ENCODE results near the gene DKK3. TPM values are rescaled to one million over a fixed set of nuclear protein-coding genes. Genes with fewer than 3 reads are reported as not detected.

The DKK3 gene
- total RNA-seq (ENCODE audit: low replicate concordance): 94.3 and 334 TPM in 2 replicates

DNA sequence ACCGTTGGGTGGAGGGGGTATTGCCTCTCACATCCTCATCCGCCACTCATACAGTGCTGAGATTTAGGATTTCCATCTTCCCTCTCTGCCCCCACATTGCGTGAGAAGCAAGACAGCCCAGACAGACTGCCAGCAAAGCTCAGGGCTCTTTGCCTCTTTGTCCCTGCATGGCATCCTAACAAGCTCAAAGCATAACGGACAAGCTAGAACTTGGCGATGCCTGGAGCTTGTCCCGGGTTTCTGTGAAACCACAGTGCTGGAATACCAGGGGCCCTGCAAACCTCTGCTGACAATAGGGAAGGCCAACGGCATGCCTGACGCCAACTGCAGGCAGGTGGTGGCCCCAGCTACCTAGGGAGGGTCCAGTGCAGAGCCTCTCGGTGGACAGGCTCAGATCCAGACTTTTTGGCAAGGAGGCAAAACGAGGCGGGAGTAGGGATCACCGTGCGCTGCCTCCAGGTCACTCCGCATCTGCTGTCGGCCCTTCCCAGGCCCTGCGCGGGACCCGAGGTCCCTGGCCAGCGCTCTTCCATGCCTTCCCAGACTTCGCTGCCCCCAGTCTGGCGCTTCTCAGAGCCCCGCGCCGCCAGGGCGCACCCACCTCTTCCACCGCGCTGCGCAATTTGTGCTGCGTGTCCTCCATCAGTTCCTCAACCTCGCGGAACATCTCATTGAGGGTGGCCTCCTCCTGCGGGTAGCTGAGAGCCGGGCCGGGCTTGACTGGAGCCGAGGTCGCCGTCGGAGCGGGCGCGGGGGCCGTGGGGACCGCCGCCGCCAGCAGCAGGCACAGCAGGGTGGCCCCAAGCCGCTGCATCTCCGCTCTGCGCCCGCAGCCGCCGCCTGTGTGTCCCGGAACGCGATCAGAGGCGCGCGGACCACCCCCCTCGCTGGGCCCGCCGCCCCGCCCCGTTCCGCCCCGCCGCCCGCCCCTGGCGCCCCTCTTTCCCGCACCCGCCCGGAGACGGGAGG lies at the start of gene DKK3:
Gene DKK3 (minus strand): TSS at position 858 of the 969 bp plus-strand sequence. CDS start 44 bp downstream, at position 814.
- TF ChIP-seq CTCF (IDR thresholded peaks at IDR 0.05; ENCODE audit: insufficient read depth, low read length): no peak
- no peak for DNase-seq (ENCODE audit: low read depth)
- peak within 1 kb of the TSS; percentile 79 for H3K4me3 ChIP-seq (ENCODE audit: low read depth, low read length)

DNA sequence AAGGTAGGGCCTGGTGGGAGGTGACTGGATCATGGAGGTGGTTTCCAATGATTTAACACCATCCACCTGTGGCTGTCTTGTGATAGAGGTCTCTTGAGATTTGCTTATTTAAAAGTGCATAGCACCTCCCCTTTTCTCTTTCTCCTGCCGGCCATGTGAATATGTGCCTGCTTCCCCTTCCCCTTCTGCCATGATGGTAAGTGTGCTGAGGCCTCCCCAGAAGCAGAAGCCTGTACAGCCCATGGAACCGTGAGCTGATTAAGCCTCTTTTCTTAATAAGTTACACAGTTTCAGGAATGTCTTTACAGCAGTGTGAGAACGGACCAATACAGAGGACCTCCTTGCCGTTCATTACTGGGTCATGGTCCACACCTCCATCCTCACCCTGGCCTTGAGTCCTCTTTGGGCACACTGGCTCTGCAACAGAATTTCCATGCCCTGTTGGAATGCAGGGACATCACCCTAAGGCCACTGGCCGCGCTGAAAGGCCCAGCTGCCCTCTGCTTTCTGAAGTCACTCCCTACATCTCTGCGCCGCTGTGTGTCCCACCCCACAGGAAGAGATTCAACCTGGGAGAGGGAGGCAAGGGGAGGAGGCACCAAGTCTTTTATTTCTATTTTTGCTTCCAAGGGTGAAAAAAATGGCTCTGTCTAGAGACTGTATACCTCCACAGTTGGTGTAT lies 49.0 kb upstream of the DKK3 start:
- TF ChIP-seq CTCF (IDR thresholded peaks at IDR 0.05; ENCODE audit: insufficient read depth, low read length): no peak
- no peak overlapping the region for H3K4me3 ChIP-seq (ENCODE audit: low read depth, low read length)
- DNase-seq (ENCODE audit: low read depth): no peak

DNA sequence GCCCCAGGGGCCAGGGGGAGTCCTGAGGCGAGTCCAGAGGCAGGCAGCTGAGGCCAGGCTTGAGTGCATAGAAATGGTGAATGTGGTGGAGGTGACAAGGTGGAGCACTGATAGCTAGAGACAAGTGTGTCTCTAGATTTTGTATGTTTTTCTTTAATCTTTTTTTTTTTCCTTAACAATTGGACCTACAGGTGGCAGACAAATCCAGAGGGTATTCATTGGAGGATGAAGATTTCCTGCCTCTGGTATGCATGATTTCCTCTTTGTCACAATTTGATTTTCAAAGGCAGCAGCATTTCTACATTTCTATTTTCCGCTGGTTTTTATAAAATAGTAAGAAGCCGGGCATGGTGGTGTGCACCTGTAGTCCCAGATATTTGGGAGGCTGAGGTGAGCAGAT lies 47.7 kb upstream of the DKK3 start:
- no peak for TF ChIP-seq CTCF (IDR thresholded peaks at IDR 0.05; ENCODE audit: insufficient read depth, low read length)
- no peak overlapping the region for H3K4me3 ChIP-seq (ENCODE audit: low read depth, low read length)
- no peak for DNase-seq (ENCODE audit: low read depth)

GRCh38 chr11:12053606-12054361 lies 45.4 kb upstream of the DKK3 start:
- no peak for TF ChIP-seq CTCF (IDR thresholded peaks at IDR 0.05; ENCODE audit: insufficient read depth, low read length)
- peak; percentile 92 for DNase-seq (ENCODE audit: low read depth)
- H3K4me3 ChIP-seq (ENCODE audit: low read depth, low read length): no peak overlapping the region

DNA sequence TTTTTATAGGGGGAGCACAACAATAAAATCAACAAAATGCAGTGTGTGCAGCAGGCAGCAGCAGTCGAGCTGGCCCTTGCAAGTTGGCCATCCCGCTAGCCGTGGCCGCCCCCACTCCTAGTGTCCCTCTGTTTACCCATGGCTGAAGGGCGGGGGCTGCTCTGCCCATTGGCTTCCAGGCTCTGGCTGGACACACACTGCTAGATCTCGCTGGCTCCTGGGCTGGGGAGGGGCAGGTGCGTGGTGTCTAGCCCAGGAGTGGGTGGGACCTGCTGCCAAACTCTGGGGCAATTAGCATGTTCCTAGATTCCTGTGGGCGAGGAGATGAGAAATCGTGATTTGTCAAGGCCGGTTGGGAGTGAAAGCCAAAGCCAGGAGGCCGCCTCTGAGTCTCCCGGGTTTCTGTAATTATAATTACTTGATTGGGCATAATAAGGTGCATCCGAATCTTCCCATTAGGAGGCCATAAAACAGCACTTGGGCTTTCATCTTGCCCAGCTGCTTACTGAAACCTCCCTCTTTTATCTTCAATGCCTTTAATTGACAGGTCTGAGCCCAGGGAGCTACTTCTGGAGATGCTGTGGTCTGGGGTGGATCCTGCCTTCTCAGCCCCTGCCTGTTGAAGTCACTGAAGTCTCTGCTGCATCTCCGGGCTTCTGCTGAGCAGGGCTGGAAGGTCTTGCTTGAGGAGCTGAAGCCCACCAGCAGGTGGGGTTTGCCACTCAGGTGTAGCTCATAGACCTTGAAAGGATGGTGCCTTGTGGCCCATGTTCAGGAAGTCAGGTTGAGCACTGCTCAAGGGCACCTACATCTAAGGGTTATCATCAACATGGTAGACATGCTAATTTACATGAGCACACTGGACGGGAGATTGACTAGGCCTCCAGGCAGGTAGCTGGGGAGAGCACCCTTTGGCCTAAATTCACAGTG lies 44.5 kb upstream of the DKK3 start:
- DNase-seq (ENCODE audit: low read depth): no peak
- H3K4me3 ChIP-seq (ENCODE audit: low read depth, low read length): no peak overlapping the region
- peak; percentile 10 for TF ChIP-seq CTCF (IDR thresholded peaks at IDR 0.05; ENCODE audit: insufficient read depth, low read length)

Measured in fibroblast of the aortic adventitia (primary cell).